ENCODE measurements around the gene PTPRD.
"Not testable (repeated sequence)": the region's sequence is repeated elsewhere in the genome, so short reads cannot be mapped to it uniquely, and the experiment has no call there.

The PTPRD gene

DNA sequence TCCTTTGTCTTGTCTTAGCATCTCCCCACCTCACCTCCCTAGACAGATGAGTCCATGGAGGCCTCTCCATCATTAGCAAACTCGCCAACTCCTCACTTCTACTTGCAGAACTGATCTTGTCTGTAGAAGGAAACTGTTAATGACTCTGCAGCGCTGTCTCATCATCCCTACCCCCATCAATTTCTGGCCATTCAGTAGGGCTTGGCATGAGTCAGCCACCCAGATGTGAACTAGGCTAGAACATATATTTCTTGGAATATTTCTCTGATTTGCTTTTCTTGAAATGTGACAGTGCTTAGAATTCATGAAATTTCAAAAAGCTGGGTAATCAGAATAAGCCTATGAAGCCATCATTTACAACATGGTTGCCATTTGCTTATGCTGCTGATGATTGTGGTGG, 1688.2 kb downstream of the PTPRD start:
- no peaks in the 10 kb centered on the region for H3K9me3 ChIP-seq (ENCODE audit: control insufficient read depth, insufficient read depth, low read depth, low read length)
- no peaks in the 10 kb centered on the region for H3K4me1 ChIP-seq (ENCODE audit: control insufficient read depth, insufficient read depth, low read length)
- ChIA-PET CTCF (interaction anchor here (0.9 to 1.0 kb wide), 2 partner anchors 29 to 438 kb away, joined by 4 read pairs; no protein-coding TSS in a partner anchor), POLR2A (no interaction called here)
- no peak overlapping the region for H3K4me3 ChIP-seq (ENCODE audit: low read depth, low read length)
- TF ChIP-seq ZNF202 (tag by site-specific recombination; IDR thresholded peaks at IDR 0.05; ENCODE audit: borderline replicate concordance) (no peak), ZNF76 (tag by site-specific recombination; IDR thresholded peaks at IDR 0.05; ENCODE audit: borderline replicate concordance, low read depth) (no peak), HOXD13 (CRISPR knock-in tag; IDR thresholded peaks at IDR 0.05; ENCODE audit: borderline replicate concordance) (no peak), SP2 (tag by site-specific recombination; IDR thresholded peaks at IDR 0.05) (no peak), ZNF121 (tag by site-specific recombination; IDR thresholded peaks at IDR 0.05) (no peak), ZNF692 (tag by site-specific recombination; IDR thresholded peaks at IDR 0.05) (no peak), ZNF423 (tag by site-specific recombination; IDR thresholded peaks at IDR 0.05) (no peak), ZNF311 (tag by site-specific recombination; IDR thresholded peaks at IDR 0.05; ENCODE audit: borderline replicate concordance) (no peak), ZBTB21 (tag by site-specific recombination; IDR thresholded peaks at IDR 0.05) (no peak), ZBTB1 (tag by site-specific recombination; IDR thresholded peaks at IDR 0.05) (no peak), ZNF354C (tag by site-specific recombination; IDR thresholded peaks at IDR 0.05; ENCODE audit: borderline replicate concordance, low read depth) (no peak), ZNF404 (tag by site-specific recombination; IDR thresholded peaks at IDR 0.05) (no peak), KLF10 (tag by site-specific recombination; IDR thresholded peaks at IDR 0.05) (no peak), MEIS1 (CRISPR knock-in tag; IDR thresholded peaks at IDR 0.05; ENCODE audit: borderline replicate concordance) (no peak), ZFP3 (tag by site-specific recombination; IDR thresholded peaks at IDR 0.05; ENCODE audit: low read depth) (no peak), IKZF3 (tag by site-specific recombination; IDR thresholded peaks at IDR 0.05) (no peak)
- TF ChIP-seq, protein P1, sequence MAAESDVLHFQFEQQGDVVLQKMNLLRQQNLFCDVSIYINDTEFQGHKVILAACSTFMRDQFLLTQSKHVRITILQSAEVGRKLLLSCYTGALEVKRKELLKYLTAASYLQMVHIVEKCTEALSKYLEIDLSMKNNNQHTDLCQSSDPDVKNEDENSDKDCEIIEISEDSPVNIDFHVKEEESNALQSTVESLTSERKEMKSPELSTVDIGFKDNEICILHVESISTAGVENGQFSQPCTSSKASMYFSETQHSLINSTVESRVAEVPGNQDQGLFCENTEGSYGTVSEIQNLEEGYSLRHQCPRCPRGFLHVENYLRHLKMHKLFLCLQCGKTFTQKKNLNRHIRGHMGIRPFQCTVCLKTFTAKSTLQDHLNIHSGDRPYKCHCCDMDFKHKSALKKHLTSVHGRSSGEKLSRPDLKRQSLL (tag by site-specific recombination; IDR thresholded peaks at IDR 0.05), result no peak
- no peaks in the 10 kb centered on the region for H3K36me3 ChIP-seq (ENCODE audit: control insufficient read depth in 2 of 2, insufficient read depth in 1 of 2, low read length in 2 of 2)
- H3K27ac ChIP-seq (ENCODE audit: extremely low read depth, low read depth, low read length), result no peak overlapping the region

GRCh38 chr9:8920478-8921183, 1692.2 kb downstream of the PTPRD start:
- CTCF ChIA-PET, result interaction anchor here (0.6 kb wide), 1 partner anchor 1122 kb away, joined by 3 read pairs; no protein-coding TSS in a partner anchor
- H3K4me1 ChIP-seq (ENCODE audit: control insufficient read depth, insufficient read depth, low read length); H3K36me3 ChIP-seq (ENCODE audit: control insufficient read depth in 2 of 2, insufficient read depth in 1 of 2, low read length in 2 of 2); H3K27ac ChIP-seq (ENCODE audit: extremely low read depth, low read depth, low read length); H3K9me3 ChIP-seq (ENCODE audit: control insufficient read depth, insufficient read depth, low read depth, low read length); POLR2A ChIA-PET; H3K4me3 ChIP-seq (ENCODE audit: low read depth, low read length): not testable (repeated sequence)

GRCh38 chr9:8917956-8918739, 1694.7 kb downstream of the PTPRD start:
- Histone ChIP-seq H3K27ac (ENCODE audit: extremely low read depth, low read depth, low read length) (no peak overlapping the region), H3K36me3 (ENCODE audit: control insufficient read depth in 2 of 2, insufficient read depth in 1 of 2, low read length in 2 of 2) (no peaks in the 10 kb centered on the region), H3K4me3 (ENCODE audit: low read depth, low read length) (no peak overlapping the region), H3K9me3 (ENCODE audit: control insufficient read depth, insufficient read depth, low read depth, low read length) (no peaks in the 10 kb centered on the region), H3K4me1 (ENCODE audit: control insufficient read depth, insufficient read depth, low read length) (no peaks in the 10 kb centered on the region)
- ChIA-PET CTCF (no interaction called here), POLR2A (no interaction called here)
- TF ChIP-seq ZNF521 (tag by site-specific recombination; IDR thresholded peaks at IDR 0.05), result no peak
- TF ChIP-seq ZNF280D (tag by site-specific recombination; IDR thresholded peaks at IDR 0.05), result no peak
- TF ChIP-seq HOXC10 (CRISPR knock-in tag; IDR thresholded peaks at IDR 0.05), result no peak
- no peak for TF ChIP-seq ZNF248 (tag by site-specific recombination; IDR thresholded peaks at IDR 0.05)
- TF ChIP-seq ZNF610 (tag by site-specific recombination; IDR thresholded peaks at IDR 0.05; ENCODE audit: borderline replicate concordance), result no peak
- TF ChIP-seq ZEB2 (tag by site-specific recombination; IDR thresholded peaks at IDR 0.05), result no peak
